ENCODE data around the gene SOBP. TPM values are rescaled to one million over a fixed set of nuclear protein-coding genes. Genes with fewer than 3 reads are reported as not detected.

The SOBP gene
- total and polyA plus RNA-seq, 2 experiments from 2014 or later: 1.5 to 3.0 TPM

DNA sequence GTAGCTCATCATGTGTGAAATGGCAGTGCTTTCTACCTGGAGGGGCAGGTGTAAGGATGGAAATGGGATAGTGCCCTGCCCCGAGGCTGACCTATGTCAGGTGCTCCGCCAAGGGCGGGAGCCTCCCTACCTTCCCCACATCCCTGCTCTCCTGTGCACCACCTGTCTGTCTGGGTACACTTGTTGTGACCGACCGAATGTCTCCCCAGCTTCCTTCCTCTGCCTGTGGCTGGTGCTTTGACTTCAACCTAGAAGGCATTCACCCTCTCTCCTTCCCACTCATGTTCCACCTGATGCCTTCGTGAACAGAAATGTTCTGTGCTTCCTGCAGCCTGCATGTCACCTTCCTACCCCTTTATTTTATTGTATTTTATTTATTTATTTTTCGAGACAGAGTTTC lies 219.4 kb downstream of the SOBP start:
- Mint-ChIP-seq H3K4me3 (no peak overlapping the region), H3K4me1 (peaks cover 20% of the 10 kb centered on the region), H3K27me3 (ENCODE audit: insufficient read depth, low read depth, poor library complexity) (peaks cover under 1% of the 10 kb centered on the region), H3K36me3 (ENCODE audit: low read depth) (no peaks in the 10 kb centered on the region), H3K9me3 (no peaks in the 10 kb centered on the region; the same call in 2 of the 3 replicates), H3K27ac (no peak overlapping the region)
- H3F3A ChIP-seq (replicated peaks; ENCODE audit: low read depth): no peaks in the 10 kb centered on the region
- no peak for TF ChIP-seq EZH2phosphoT487 (IDR thresholded peaks at IDR 0.05; ENCODE audit: unreplicated experiment)
- no peak for TF ChIP-seq STAT1 (IDR thresholded peaks at IDR 0.05; ENCODE audit: unreplicated experiment)
- no peak for TF ChIP-seq NANOG (IDR thresholded peaks at IDR 0.05; ENCODE audit: borderline replicate concordance)
- TF ChIP-seq JUNB (IDR thresholded peaks at IDR 0.05; ENCODE audit: unreplicated experiment): no peak
- no peak for TF ChIP-seq CREB1 (CRISPR knock-in tag; IDR thresholded peaks at IDR 0.05; ENCODE audit: low read depth)
- TF ChIP-seq, protein P1, sequence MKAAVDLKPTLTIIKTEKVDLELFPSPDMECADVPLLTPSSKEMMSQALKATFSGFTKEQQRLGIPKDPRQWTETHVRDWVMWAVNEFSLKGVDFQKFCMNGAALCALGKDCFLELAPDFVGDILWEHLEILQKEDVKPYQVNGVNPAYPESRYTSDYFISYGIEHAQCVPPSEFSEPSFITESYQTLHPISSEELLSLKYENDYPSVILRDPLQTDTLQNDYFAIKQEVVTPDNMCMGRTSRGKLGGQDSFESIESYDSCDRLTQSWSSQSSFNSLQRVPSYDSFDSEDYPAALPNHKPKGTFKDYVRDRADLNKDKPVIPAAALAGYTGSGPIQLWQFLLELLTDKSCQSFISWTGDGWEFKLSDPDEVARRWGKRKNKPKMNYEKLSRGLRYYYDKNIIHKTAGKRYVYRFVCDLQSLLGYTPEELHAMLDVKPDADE (IDR thresholded peaks at IDR 0.05): no peak
- TF ChIP-seq, protein P2, sequence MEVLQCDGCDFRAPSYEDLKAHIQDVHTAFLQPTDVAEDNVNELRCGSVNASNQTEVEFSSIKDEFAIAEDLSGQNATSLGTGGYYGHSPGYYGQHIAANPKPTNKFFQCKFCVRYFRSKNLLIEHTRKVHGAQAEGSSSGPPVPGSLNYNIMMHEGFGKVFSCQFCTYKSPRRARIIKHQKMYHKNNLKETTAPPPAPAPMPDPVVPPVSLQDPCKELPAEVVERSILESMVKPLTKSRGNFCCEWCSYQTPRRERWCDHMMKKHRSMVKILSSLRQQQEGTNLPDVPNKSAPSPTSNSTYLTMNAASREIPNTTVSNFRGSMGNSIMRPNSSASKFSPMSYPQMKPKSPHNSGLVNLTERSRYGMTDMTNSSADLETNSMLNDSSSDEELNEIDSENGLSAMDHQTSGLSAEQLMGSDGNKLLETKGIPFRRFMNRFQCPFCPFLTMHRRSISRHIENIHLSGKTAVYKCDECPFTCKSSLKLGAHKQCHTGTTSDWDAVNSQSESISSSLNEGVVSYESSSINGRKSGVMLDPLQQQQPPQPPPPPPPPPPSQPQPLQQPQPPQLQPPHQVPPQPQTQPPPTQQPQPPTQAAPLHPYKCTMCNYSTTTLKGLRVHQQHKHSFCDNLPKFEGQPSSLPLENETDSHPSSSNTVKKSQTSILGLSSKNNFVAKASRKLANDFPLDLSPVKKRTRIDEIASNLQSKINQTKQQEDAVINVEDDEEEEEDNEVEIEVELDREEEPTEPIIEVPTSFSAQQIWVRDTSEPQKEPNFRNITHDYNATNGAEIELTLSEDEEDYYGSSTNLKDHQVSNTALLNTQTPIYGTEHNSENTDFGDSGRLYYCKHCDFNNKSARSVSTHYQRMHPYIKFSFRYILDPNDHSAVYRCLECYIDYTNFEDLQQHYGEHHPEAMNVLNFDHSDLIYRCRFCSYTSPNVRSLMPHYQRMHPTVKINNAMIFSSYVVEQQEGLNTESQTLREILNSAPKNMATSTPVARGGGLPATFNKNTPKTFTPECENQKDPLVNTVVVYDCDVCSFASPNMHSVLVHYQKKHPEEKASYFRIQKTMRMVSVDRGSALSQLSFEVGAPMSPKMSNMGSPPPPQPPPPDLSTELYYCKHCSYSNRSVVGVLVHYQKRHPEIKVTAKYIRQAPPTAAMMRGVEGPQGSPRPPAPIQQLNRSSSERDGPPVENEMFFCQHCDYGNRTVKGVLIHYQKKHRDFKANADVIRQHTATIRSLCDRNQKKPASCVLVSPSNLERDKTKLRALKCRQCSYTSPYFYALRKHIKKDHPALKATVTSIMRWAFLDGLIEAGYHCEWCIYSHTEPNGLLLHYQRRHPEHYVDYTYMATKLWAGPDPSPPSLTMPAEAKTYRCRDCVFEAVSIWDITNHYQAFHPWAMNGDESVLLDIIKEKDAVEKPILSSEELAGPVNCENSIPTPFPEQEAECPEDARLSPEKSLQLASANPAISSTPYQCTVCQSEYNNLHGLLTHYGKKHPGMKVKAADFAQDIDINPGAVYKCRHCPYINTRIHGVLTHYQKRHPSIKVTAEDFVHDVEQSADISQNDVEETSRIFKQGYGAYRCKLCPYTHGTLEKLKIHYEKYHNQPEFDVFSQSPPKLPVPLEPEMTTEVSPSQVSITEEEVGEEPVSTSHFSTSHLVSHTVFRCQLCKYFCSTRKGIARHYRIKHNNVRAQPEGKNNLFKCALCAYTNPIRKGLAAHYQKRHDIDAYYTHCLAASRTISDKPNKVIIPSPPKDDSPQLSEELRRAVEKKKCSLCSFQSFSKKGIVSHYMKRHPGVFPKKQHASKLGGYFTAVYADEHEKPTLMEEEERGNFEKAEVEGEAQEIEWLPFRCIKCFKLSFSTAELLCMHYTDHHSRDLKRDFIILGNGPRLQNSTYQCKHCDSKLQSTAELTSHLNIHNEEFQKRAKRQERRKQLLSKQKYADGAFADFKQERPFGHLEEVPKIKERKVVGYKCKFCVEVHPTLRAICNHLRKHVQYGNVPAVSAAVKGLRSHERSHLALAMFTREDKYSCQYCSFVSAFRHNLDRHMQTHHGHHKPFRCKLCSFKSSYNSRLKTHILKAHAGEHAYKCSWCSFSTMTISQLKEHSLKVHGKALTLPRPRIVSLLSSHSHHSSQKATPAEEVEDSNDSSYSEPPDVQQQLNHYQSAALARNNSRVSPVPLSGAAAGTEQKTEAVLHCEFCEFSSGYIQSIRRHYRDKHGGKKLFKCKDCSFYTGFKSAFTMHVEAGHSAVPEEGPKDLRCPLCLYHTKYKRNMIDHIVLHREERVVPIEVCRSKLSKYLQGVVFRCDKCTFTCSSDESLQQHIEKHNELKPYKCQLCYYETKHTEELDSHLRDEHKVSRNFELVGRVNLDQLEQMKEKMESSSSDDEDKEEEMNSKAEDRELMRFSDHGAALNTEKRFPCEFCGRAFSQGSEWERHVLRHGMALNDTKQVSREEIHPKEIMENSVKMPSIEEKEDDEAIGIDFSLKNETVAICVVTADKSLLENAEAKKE (CRISPR knock-in tag; IDR thresholded peaks at IDR 0.05): no peak
- TF ChIP-seq POLR2AphosphoS5 (IDR thresholded peaks at IDR 0.05; ENCODE audit: low read depth): no peak
- no peak for TF ChIP-seq EZH2 (IDR thresholded peaks at IDR 0.05; ENCODE audit: low read depth, unreplicated experiment)
- TF ChIP-seq, protein P3, sequence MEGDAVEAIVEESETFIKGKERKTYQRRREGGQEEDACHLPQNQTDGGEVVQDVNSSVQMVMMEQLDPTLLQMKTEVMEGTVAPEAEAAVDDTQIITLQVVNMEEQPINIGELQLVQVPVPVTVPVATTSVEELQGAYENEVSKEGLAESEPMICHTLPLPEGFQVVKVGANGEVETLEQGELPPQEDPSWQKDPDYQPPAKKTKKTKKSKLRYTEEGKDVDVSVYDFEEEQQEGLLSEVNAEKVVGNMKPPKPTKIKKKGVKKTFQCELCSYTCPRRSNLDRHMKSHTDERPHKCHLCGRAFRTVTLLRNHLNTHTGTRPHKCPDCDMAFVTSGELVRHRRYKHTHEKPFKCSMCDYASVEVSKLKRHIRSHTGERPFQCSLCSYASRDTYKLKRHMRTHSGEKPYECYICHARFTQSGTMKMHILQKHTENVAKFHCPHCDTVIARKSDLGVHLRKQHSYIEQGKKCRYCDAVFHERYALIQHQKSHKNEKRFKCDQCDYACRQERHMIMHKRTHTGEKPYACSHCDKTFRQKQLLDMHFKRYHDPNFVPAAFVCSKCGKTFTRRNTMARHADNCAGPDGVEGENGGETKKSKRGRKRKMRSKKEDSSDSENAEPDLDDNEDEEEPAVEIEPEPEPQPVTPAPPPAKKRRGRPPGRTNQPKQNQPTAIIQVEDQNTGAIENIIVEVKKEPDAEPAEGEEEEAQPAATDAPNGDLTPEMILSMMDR (conservative IDR thresholded peaks at IDR 0.05; ENCODE audit: low read depth in 2 of 2): no peak
- no peak for TF ChIP-seq ZNF114 (CRISPR knock-in tag; IDR thresholded peaks at IDR 0.05)
- TF ChIP-seq, protein P4, sequence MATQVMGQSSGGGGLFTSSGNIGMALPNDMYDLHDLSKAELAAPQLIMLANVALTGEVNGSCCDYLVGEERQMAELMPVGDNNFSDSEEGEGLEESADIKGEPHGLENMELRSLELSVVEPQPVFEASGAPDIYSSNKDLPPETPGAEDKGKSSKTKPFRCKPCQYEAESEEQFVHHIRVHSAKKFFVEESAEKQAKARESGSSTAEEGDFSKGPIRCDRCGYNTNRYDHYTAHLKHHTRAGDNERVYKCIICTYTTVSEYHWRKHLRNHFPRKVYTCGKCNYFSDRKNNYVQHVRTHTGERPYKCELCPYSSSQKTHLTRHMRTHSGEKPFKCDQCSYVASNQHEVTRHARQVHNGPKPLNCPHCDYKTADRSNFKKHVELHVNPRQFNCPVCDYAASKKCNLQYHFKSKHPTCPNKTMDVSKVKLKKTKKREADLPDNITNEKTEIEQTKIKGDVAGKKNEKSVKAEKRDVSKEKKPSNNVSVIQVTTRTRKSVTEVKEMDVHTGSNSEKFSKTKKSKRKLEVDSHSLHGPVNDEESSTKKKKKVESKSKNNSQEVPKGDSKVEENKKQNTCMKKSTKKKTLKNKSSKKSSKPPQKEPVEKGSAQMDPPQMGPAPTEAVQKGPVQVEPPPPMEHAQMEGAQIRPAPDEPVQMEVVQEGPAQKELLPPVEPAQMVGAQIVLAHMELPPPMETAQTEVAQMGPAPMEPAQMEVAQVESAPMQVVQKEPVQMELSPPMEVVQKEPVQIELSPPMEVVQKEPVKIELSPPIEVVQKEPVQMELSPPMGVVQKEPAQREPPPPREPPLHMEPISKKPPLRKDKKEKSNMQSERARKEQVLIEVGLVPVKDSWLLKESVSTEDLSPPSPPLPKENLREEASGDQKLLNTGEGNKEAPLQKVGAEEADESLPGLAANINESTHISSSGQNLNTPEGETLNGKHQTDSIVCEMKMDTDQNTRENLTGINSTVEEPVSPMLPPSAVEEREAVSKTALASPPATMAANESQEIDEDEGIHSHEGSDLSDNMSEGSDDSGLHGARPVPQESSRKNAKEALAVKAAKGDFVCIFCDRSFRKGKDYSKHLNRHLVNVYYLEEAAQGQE (IDR thresholded peaks at IDR 0.05; ENCODE audit: unreplicated experiment): no peak
- H3K4me3 ChIP-seq: no peak overlapping the region
- H3K27ac ChIP-seq (ENCODE audit: low read depth): no peak overlapping the region
- H3K79me2 ChIP-seq (replicated peaks; ENCODE audit: insufficient read depth): no peaks in the 10 kb centered on the region
- H3K4me2 ChIP-seq: no peak overlapping the region
- peaks cover 4% of the 10 kb centered on the region; the same call in 1 of the 2 replicates for H3K4me1 ChIP-seq (ENCODE audit: insufficient read depth)
- ATAC-seq (no peak), DNase-seq (ENCODE audit: low spot score) (no peak)
- no peaks in the 10 kb centered on the region for H3K27me3 ChIP-seq (ENCODE audit: insufficient read depth)
- no peaks in the 10 kb centered on the region for H3K9me2 ChIP-seq (ENCODE audit: insufficient read depth)
- H3K36me3 ChIP-seq (ENCODE audit: insufficient read depth): no peaks in the 10 kb centered on the region
- H2AFZ ChIP-seq: no peak overlapping the region
- H4K20me1 ChIP-seq (replicated peaks; ENCODE audit: insufficient read depth): no peaks in the 10 kb centered on the region
